DOHH2 (cell line): Measurements from ENCODE around the gene KCTD10.

Source experiments
- EZH2phosphoT487 ChIP-seq: fragments of 200-600 bp; sonication (generic); IDR thresholded peaks from 2 replicates; pipeline ENCODE4 v1.6.1; 2017; ENCODE audit warnings: borderline replicate concordance, mild to moderate bottlenecking, antibody characterized with exemption, low read length, moderate library complexity, mixed read lengths
- TF ChIP-seq, protein P1 (sequence below): fragments of 200-600 bp; sonication (generic); IDR thresholded peaks from one replicate; pipeline ENCODE4 v1.5.1; 2014; ENCODE audit warnings: antibody characterized with exemption, mild to moderate bottlenecking, low read depth, low read length; ENCODE audit not compliant: poor library complexity, severe bottlenecking

DNA sequence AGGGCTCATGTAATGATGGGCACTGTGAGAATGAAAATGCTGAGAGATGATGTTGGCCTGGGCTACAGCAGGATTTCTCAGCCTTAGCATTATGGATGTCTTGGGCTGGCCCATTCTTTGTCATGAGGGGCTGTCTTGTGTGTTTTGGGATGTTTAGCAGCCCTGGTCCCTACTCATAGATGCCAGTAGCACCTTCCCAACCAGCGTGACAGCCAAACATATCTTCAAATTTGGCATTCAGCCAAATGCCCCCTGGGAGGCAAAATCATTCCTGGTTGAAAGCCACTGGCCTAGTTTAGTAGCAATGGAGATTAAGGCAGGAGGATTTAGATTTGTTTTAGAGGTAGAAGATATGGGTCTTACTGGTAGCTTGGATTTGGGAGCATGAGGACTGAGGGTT lies 27.0 kb upstream of the KCTD10 start:
- no peak for TF ChIP-seq EZH2phosphoT487
- TF ChIP-seq, protein P1, sequence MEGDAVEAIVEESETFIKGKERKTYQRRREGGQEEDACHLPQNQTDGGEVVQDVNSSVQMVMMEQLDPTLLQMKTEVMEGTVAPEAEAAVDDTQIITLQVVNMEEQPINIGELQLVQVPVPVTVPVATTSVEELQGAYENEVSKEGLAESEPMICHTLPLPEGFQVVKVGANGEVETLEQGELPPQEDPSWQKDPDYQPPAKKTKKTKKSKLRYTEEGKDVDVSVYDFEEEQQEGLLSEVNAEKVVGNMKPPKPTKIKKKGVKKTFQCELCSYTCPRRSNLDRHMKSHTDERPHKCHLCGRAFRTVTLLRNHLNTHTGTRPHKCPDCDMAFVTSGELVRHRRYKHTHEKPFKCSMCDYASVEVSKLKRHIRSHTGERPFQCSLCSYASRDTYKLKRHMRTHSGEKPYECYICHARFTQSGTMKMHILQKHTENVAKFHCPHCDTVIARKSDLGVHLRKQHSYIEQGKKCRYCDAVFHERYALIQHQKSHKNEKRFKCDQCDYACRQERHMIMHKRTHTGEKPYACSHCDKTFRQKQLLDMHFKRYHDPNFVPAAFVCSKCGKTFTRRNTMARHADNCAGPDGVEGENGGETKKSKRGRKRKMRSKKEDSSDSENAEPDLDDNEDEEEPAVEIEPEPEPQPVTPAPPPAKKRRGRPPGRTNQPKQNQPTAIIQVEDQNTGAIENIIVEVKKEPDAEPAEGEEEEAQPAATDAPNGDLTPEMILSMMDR = no peak
